ENCODE measurements around the gene PATJ. TPM values are rescaled to one million over a fixed set of nuclear protein-coding genes. Genes with fewer than 3 reads are reported as not detected.

PATJ gene
- total and polyA plus RNA-seq, 2 of the 13 experiments (the other 11 are each of a cell fraction or from before 2014, with no cell fraction given) = 6.2 to 16.8 TPM

GRCh38 chr1:62117018-62117750 lies 374.9 kb downstream of the PATJ start (continued):
- no peak for TF ChIP-seq BCL3 (CRISPR knock-in tag; IDR thresholded peaks at IDR 0.05)

- no peaks in the 10 kb centered on the region for H3K27me3 ChIP-seq (ENCODE audit: control insufficient read depth in 1 of 2, insufficient read depth in 2 of 2, low read length in 2 of 2)
- H3K4me1 ChIP-seq (ENCODE audit: insufficient read depth, low read length) = no peaks in the 10 kb centered on the region
- no peaks in the 10 kb centered on the region for H3K79me2 ChIP-seq (ENCODE audit: insufficient read depth, low read length)
- no peak overlapping the region for H3K9ac ChIP-seq (ENCODE audit: insufficient read depth, low read depth, low read length)
- POLR2A ChIA-PET = no interaction called here
- H2AFZ ChIP-seq (ENCODE audit: low read length) = no peak overlapping the region
- H3K27ac ChIP-seq (ENCODE audit: extremely low read length, insufficient read depth, low read length) = no peak overlapping the region
- no peaks in the 10 kb centered on the region; a peak in 1 of 5 replicates for H3K36me3 ChIP-seq (replicated peaks in 1 of 2; ENCODE audit: control insufficient read depth in 1 of 2, insufficient read depth in 2 of 2, low read length in 2 of 2)
- no peak overlapping the region for H3K4me3 ChIP-seq (replicated peaks in 1 of 3; ENCODE audit: insufficient read depth in 1 of 3, low read depth in 2 of 3, low read length in 3 of 3)
- no peaks in the 10 kb centered on the region for H4K20me1 ChIP-seq (ENCODE audit: insufficient read depth, low read length)
- intact Hi-C loops (cut with micrococcal nuclease; ENCODE audit: unreplicated experiment) = no loop called here
- WGBS (ENCODE audit: low lambda C conversion rate) = 93% methylated on average over 5 of the region's 5 CpGs
- H3K9me3 ChIP-seq (ENCODE audit: low read length) = no peaks in the 10 kb centered on the region
- in situ Hi-C loops (cut with HindIII; ENCODE audit: extremely low pct_ligation_motif_present, low pct_unique_long_range_greater_than_20kb) = no loop called here
- DNase-seq (ENCODE audit: low spot score) (no peak), ATAC-seq (no peak), FAIRE-seq (no peak)
- CTCF ChIA-PET (ENCODE audit: low intra/inter-chr PET ratio, low total read pairs) = no interaction called here
- TF ChIP-seq CSRNP2 (CRISPR knock-in tag; conservative IDR thresholded peaks at IDR 0.05; ENCODE audit: low read depth) (no peak), ZNF234 (CRISPR knock-in tag; conservative IDR thresholded peaks at IDR 0.05) (no peak), SMARCE1 (IDR thresholded peaks at IDR 0.05; ENCODE audit: borderline replicate concordance) (no peak)
- BruUV-seq (replicated peaks) = no TSS peak
- no peak overlapping the region for H3K4me2 ChIP-seq (ENCODE audit: low read depth, low read length)
Observed at GRCh38 chr1:62126579-62127290, 384.5 kb downstream of the PATJ start.
